Endothelial cell of umbilical vein (primary cell): ENCODE results near the gene ADRA2A. TPM values are rescaled to one million over a fixed set of nuclear protein-coding genes. Genes with fewer than 3 reads are reported as not detected.

Experiments
- BruUV-seq: library from RNA; stranded (reverse); fragments of 400-500 nt; replicated peaks from 2 replicates; lab custom pipeline; 2021; lab: Mats Ljungman, UMichigan
- CTCF ChIA-PET: fragments of 300-600, 350-600 bp; sonication (Branson Sonifier 250); formaldehyde crosslinking; loops from one replicate; lab custom pipeline; 2021; ENCODE audit warnings: antibody characterized with exemption, inconsistent platforms; lab: Charles Lee
- POLR2A ChIA-PET: fragments of 300-600, 350-600 bp; sonication (Branson Sonifier 250); formaldehyde crosslinking; loops from one replicate; lab custom pipeline; 2021; ENCODE audit warnings: antibody characterized with exemption, inconsistent platforms; lab: Charles Lee
- DNase-seq: peaks from one replicate; pipeline ENCODE4 v3.0.0-alpha.2; 2011; ENCODE audit warnings: low read depth, low spot score
- FAIRE-seq: peaks from 2 replicates; lab custom pipeline; 2011; peaks lifted over from hg19 to GRCh38; lab: Jason Lieb, UNC
- H2AFZ ChIP-seq: 2 replicates; pipeline ENCODE4 v1.6.0; 2012; ENCODE audit warnings: low read depth, low read length, control low read depth, inconsistent platforms
- H3K27ac ChIP-seq: 2 replicates; pipeline ENCODE4 v1.5.1; 2011; ENCODE audit warnings: low read depth, mild to moderate bottlenecking, control low read depth, low read length, moderate library complexity; ENCODE audit not compliant: insufficient read depth
- H3K27me3 ChIP-seq, 2 experiments: 2 replicates each; pipeline versions ENCODE4 v1.6.0 to v1.6.1; 2011; ENCODE audit warnings: low read length in 2 of 2, mixed read lengths in 1 of 2; ENCODE audit not compliant: control insufficient read depth in 2 of 2, insufficient read depth in 2 of 2
- H3K36me3 ChIP-seq, 2 experiments: 2 replicates in 1 of 2; 3 replicates in 1 of 2; pipeline ENCODE4 v1.5.1; 2011; ENCODE audit warnings: low read length in 2 of 2, mild to moderate bottlenecking in 1 of 2, moderate library complexity in 1 of 2; ENCODE audit not compliant: control insufficient read depth in 2 of 2, insufficient read depth in 2 of 2; ENCODE audit errors: extremely low read depth in 1 of 2
- H3K4me1 ChIP-seq: 3 replicates; pipeline ENCODE4 v1.5.1; 2011; ENCODE audit warnings: mild to moderate bottlenecking, low read length; ENCODE audit not compliant: control insufficient read depth, insufficient read depth; ENCODE audit errors: extremely low read depth
- H3K4me2 ChIP-seq: 2 replicates; pipeline ENCODE4 v1.6.1; 2011; ENCODE audit warnings: low read length, control low read depth, mixed read lengths; ENCODE audit not compliant: insufficient read depth
- H3K4me3 ChIP-seq, 3 experiments: fragments of 200-600 bp in 1 of 3; sonication (generic), shearing (Covaris generic) in 1 of 3; replicated peaks in 1 of 3; 2 replicates each; pipeline ENCODE4 v1.5.1; 2011 to 2016; ENCODE audit warnings: control low read depth in 3 of 3, low read length in 3 of 3, mild to moderate bottlenecking in 2 of 3, inconsistent platforms in 1 of 3, low read depth in 1 of 3, moderate library complexity in 1 of 3; ENCODE audit not compliant: insufficient read depth in 1 of 3
- H3K79me2 ChIP-seq: 2 replicates; pipeline ENCODE4 v1.6.0; 2012; ENCODE audit warnings: low read length, inconsistent platforms; ENCODE audit not compliant: control insufficient read depth, insufficient read depth
- H3K9ac ChIP-seq: replicated peaks from 2 replicates; pipeline ENCODE3; 2011; ENCODE audit warnings: low read length, control low read depth; ENCODE audit not compliant: insufficient read depth; ENCODE audit errors: extremely low read depth
- H3K9me1 ChIP-seq: replicated peaks from 3 replicates; pipeline ENCODE4 v1.6.0; 2011; ENCODE audit warnings: mild to moderate bottlenecking, low read length; ENCODE audit not compliant: control insufficient read depth, insufficient read depth; ENCODE audit errors: extremely low read depth
- H3K9me3 ChIP-seq: replicated peaks from 2 replicates; pipeline ENCODE4 v1.5.1; 2012; ENCODE audit warnings: low read length, inconsistent platforms; ENCODE audit not compliant: control insufficient read depth, insufficient read depth
- H4K20me1 ChIP-seq: replicated peaks from 2 replicates; pipeline ENCODE3; 2011; ENCODE audit warnings: mild to moderate bottlenecking, low read length; ENCODE audit not compliant: control insufficient read depth, insufficient read depth; ENCODE audit errors: extremely low read depth
- CTCF ChIP-seq, 2 donors: IDR thresholded peaks; 1 replicate in 1 of 2; 2 replicates in 1 of 2; pipeline ENCODE4 v1.5.1; 2011; ENCODE audit warnings: low read length in 2 of 2, mild to moderate bottlenecking in 2 of 2, moderate library complexity in 2 of 2, control low read depth in 1 of 2, inconsistent platforms in 1 of 2, low read depth in 1 of 2; ENCODE audit not compliant: insufficient read depth in 1 of 2; ENCODE audit errors: extremely low read depth in 1 of 2
- EZH2 ChIP-seq: IDR thresholded peaks from 2 replicates; pipeline ENCODE4 v1.6.1; 2012; ENCODE audit warnings: borderline replicate concordance, low read depth, mild to moderate bottlenecking, moderate library complexity, low read length, inconsistent platforms; ENCODE audit not compliant: severe bottlenecking
- FOS ChIP-seq: IDR thresholded peaks from 2 replicates; pipeline ENCODE4 v1.6.1; 2011; ENCODE audit warnings: mild to moderate bottlenecking, low read length, moderate library complexity, borderline replicate concordance; ENCODE audit not compliant: insufficient read depth
- GATA2 ChIP-seq: IDR thresholded peaks from 2 replicates; pipeline ENCODE4 v1.7.0; 2011; ENCODE audit warnings: low read depth, mild to moderate bottlenecking, moderate library complexity, mixed read lengths, low read length; ENCODE audit not compliant: insufficient read length, insufficient read depth
- JUN ChIP-seq: IDR thresholded peaks from 2 replicates; pipeline ENCODE4 v1.6.1; 2011; ENCODE audit warnings: borderline replicate concordance, low read depth; ENCODE audit not compliant: insufficient read length, insufficient read depth
- MYC ChIP-seq: IDR thresholded peaks from one replicate; pipeline ENCODE4 v1.6.1; 2011; ENCODE audit warnings: mild to moderate bottlenecking, low read depth, low read length
- POLR2A ChIP-seq: IDR thresholded peaks from 2 replicates; pipeline ENCODE4 v1.6.1; 2012; ENCODE audit warnings: low read depth, mild to moderate bottlenecking, control low read depth, low read length
- POLR2AphosphoS5 ChIP-seq: IDR thresholded peaks from 2 replicates; pipeline ENCODE4 v1.6.1; 2012; ENCODE audit warnings: low read depth, mild to moderate bottlenecking, control low read depth, low read length, moderate library complexity; ENCODE audit not compliant: insufficient read depth
- dilution Hi-C: fragments of 300-500 bp; cut with MboI; formaldehyde crosslinking; loops from one replicate; pipeline ENCODE4 v1.15.0; 2019; ENCODE audit warnings: low sequenced_read_pairs; ENCODE audit not compliant: extremely low pct_ligation_motif_present
- intact Hi-C: fragments of 100-400 bp; cut with micrococcal nuclease; formaldehyde crosslinking; loops from one replicate; pipeline ENCODE4 v1.10.0; 2022
- polyA plus RNA-seq, 4 experiments: library from polyadenylated mRNA; depleted of rRNA in 3 of 4; stranded (reverse) in 3 of 4; unstranded in 1 of 4; fragments of >200 nt; gene quantifications; 2 replicates each; pipeline versions ENCODE4 v1.2.1 to v1.2.3, GENCODE V29; 2011 to 2012; ENCODE audit warnings: missing spikeins in 1 of 4
- total RNA-seq: library from RNA; stranded (reverse); gene quantifications from 2 replicates; pipeline ENCODE4 v1.2.3, GENCODE V29; 2021
- TF ChIP-seq, protein P1 (sequence below): IDR thresholded peaks from 2 replicates; pipeline ENCODE4 v1.6.1; 2011; ENCODE audit not compliant: insufficient read depth, insufficient read length

ADRA2A gene
- total and polyA plus RNA-seq, 2 donors (not counting 3 experiments of a cell fraction or from before 2014, with no cell fraction given): 0.03 TPM; not detected in 1

DNA sequence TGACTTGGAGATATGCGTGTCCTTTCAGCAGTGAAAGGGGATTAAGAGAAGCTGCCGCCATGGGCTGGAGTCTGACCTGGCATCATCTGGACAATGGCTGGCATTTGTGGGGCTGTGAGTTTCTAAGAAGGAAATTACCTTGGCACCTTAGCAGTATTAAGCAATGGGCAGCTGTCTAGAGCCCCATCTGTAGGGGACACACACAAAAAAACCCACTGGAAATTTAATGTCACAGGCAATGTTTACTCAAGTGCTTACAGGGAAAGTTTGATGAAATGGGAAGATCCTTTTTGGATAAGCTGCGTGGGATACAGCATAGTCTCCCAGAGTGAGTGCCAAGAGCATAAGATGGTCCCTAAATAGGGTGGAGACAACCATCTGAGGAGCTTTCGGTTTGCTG, 25.0 kb downstream of the ADRA2A start:
- FAIRE-seq: no peak
- H3K9me3 ChIP-seq: no peaks in the 10 kb centered on the region
- H3K4me2 ChIP-seq: no peak overlapping the region
- no peak overlapping the region for H2AFZ ChIP-seq
- intact Hi-C loops: no loop called here
- POLR2A ChIA-PET: no interaction called here
- TF ChIP-seq, protein P1, sequence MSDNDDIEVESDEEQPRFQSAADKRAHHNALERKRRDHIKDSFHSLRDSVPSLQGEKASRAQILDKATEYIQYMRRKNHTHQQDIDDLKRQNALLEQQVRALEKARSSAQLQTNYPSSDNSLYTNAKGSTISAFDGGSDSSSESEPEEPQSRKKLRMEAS: no peak
- TF ChIP-seq CTCF (IDR thresholded peaks at IDR 0.05; ENCODE audit: extremely low read depth in 1 of 2, insufficient read depth in 1 of 2, low read depth in 1 of 2, low read length in 2 of 2) (no peak), GATA2 (no peak), FOS (no peak), MYC (no peak), POLR2AphosphoS5 (no peak), JUN (no peak), EZH2 (no peak), POLR2A (no peak)
- no peaks in the 10 kb centered on the region for H3K36me3 ChIP-seq
- dilution Hi-C loops: no loop called here
- no TSS peak for BruUV-seq
- CTCF ChIA-PET: interaction anchor here (1.2 kb wide), 1 partner anchor 9 kb away, joined by 3 read pairs; no protein-coding TSS in a partner anchor
- H3K27ac ChIP-seq: no peak overlapping the region
- DNase-seq: no peak
- H4K20me1 ChIP-seq: no peaks in the 10 kb centered on the region
- H3K4me1 ChIP-seq: no peaks in the 10 kb centered on the region
- H3K79me2 ChIP-seq: no peaks in the 10 kb centered on the region
- no peaks in the 10 kb centered on the region for H3K9me1 ChIP-seq
- no peak overlapping the region for H3K4me3 ChIP-seq
- no peaks in the 10 kb centered on the region for H3K27me3 ChIP-seq
- no peak overlapping the region for H3K9ac ChIP-seq
